ENCODE data around the gene ATP6V0E2. TPM values are rescaled to one million over a fixed set of nuclear protein-coding genes. Genes with fewer than 3 reads are reported as not detected.
"Not testable (repeated sequence)": the region's sequence is repeated elsewhere in the genome, so short reads cannot be mapped to it uniquely, and the experiment has no call there.

Gene ATP6V0E2
- total RNA-seq, 1 donor from 2014 or later = 27.1 TPM

- H3K36me3 Mint-ChIP-seq (ENCODE audit: unreplicated experiment) = no peaks in the 10 kb centered on the region
- H3K27me3 Mint-ChIP-seq (ENCODE audit: unreplicated experiment) = no peaks in the 10 kb centered on the region
These were observed 13.5 kb downstream of the ATP6V0E2 start for GRCh38 chr7:149887311-149887710.

DNA sequence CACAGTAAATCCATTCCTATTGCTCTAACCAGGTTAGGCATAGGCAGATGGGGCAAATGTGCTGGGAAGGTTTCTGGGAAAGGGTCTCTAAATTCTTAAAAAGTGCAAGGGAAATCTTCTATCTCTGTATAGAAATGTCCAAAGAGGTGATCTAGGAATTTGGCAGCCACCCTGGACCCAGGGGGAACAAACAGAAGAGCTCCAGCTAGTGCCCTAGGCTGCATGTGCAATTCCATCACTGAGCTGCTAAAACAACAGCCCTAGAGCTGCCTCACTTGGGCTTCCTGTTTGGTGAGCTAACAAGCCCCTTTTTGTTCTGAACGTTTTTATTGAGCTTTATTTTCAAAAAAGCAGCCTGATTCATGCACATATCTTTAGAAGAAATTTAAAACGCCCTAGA, 16.9 kb downstream of the ATP6V0E2 start:
- H3K27ac Mint-ChIP-seq (ENCODE audit: unreplicated experiment); H3K27me3 Mint-ChIP-seq (ENCODE audit: unreplicated experiment); H3K9me3 Mint-ChIP-seq (ENCODE audit: unreplicated experiment); DNase-seq (ENCODE audit: extremely low spot score, unreplicated experiment); H3K36me3 Mint-ChIP-seq (ENCODE audit: unreplicated experiment); H3K4me3 Mint-ChIP-seq (ENCODE audit: unreplicated experiment): not testable (repeated sequence)
- H3K4me1 Mint-ChIP-seq (ENCODE audit: unreplicated experiment) = peaks cover 23% of the 10 kb centered on the region

More at GRCh38 chr7:149887311-149887710, 13.5 kb downstream of the ATP6V0E2 start:
- Mint-ChIP-seq H3K9me3 (ENCODE audit: unreplicated experiment) (no peaks in the 10 kb centered on the region), H3K4me1 (ENCODE audit: unreplicated experiment) (peaks cover 53% of the 10 kb centered on the region), H3K27ac (ENCODE audit: unreplicated experiment) (no peak overlapping the region), H3K4me3 (ENCODE audit: unreplicated experiment) (no peak overlapping the region)
- TF ChIP-seq, protein P1, sequence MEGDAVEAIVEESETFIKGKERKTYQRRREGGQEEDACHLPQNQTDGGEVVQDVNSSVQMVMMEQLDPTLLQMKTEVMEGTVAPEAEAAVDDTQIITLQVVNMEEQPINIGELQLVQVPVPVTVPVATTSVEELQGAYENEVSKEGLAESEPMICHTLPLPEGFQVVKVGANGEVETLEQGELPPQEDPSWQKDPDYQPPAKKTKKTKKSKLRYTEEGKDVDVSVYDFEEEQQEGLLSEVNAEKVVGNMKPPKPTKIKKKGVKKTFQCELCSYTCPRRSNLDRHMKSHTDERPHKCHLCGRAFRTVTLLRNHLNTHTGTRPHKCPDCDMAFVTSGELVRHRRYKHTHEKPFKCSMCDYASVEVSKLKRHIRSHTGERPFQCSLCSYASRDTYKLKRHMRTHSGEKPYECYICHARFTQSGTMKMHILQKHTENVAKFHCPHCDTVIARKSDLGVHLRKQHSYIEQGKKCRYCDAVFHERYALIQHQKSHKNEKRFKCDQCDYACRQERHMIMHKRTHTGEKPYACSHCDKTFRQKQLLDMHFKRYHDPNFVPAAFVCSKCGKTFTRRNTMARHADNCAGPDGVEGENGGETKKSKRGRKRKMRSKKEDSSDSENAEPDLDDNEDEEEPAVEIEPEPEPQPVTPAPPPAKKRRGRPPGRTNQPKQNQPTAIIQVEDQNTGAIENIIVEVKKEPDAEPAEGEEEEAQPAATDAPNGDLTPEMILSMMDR (IDR thresholded peaks at IDR 0.05) = no peak
- DNase-seq (ENCODE audit: extremely low spot score, unreplicated experiment) = no peak

DNA sequence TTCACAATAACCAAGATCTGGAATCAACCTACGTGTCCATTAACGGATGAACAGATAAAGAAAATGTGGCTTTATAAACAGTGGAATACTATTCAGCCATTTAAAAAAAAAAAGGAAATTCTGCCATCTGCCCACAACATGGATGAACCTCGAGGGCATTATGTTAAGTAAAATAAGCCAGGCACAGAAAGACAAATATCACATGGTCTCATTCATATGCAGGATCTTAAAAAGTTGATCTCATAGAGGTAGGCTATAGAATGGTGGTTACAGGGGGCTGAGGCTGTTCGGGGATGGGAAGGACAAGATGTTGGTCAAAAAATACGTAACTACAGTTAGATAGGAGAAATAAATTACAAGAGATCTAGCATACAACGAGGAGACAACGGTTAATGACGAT, 21.2 kb downstream of the ATP6V0E2 start:
- H3K4me1 Mint-ChIP-seq (ENCODE audit: unreplicated experiment); H3K4me3 Mint-ChIP-seq (ENCODE audit: unreplicated experiment); H3K27ac Mint-ChIP-seq (ENCODE audit: unreplicated experiment); DNase-seq (ENCODE audit: extremely low spot score, unreplicated experiment); H3K27me3 Mint-ChIP-seq (ENCODE audit: unreplicated experiment); H3K9me3 Mint-ChIP-seq (ENCODE audit: unreplicated experiment); H3K36me3 Mint-ChIP-seq (ENCODE audit: unreplicated experiment): not testable (repeated sequence)

- not testable (repeated sequence) for H3K4me3 Mint-ChIP-seq (ENCODE audit: unreplicated experiment); H3K9me3 Mint-ChIP-seq (ENCODE audit: unreplicated experiment); DNase-seq (ENCODE audit: extremely low spot score, unreplicated experiment); H3K27ac Mint-ChIP-seq (ENCODE audit: unreplicated experiment); H3K36me3 Mint-ChIP-seq (ENCODE audit: unreplicated experiment); H3K27me3 Mint-ChIP-seq (ENCODE audit: unreplicated experiment)
- peaks cover 21% of the 10 kb centered on the region for H3K4me1 Mint-ChIP-seq (ENCODE audit: unreplicated experiment)
These were observed 34.1 kb downstream of the ATP6V0E2 start for GRCh38 chr7:149907776-149908376.

GRCh38 chr7:149910219-149910618, 36.5 kb downstream of the ATP6V0E2 start:
- not testable (repeated sequence) for H3K4me3 Mint-ChIP-seq (ENCODE audit: unreplicated experiment); H3K27me3 Mint-ChIP-seq (ENCODE audit: unreplicated experiment); H3K36me3 Mint-ChIP-seq (ENCODE audit: unreplicated experiment); DNase-seq (ENCODE audit: extremely low spot score, unreplicated experiment); H3K27ac Mint-ChIP-seq (ENCODE audit: unreplicated experiment); H3K9me3 Mint-ChIP-seq (ENCODE audit: unreplicated experiment)
- peaks cover 23% of the 10 kb centered on the region for H3K4me1 Mint-ChIP-seq (ENCODE audit: unreplicated experiment)

DNA sequence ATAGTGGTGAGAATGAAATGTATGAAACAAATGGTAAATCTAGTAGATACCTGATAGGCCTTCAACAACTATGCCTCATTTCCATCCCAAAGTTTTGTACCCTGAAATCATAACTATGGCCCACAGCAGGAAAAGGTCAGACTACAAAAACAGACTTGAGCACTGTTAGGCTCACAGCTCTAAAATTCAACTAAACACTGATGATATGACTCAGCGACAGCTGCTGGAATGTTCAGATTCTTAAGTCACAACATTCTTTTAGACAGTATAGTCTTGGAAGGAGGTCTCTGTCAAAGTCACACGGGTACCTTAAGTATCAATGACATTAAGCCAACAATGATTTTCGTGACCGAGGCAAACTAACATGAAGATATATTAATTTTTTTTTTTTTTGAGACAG, 38.4 kb downstream of the ATP6V0E2 start:
- H3K36me3 Mint-ChIP-seq (ENCODE audit: unreplicated experiment); H3K9me3 Mint-ChIP-seq (ENCODE audit: unreplicated experiment); DNase-seq (ENCODE audit: extremely low spot score, unreplicated experiment); H3K27me3 Mint-ChIP-seq (ENCODE audit: unreplicated experiment); H3K4me3 Mint-ChIP-seq (ENCODE audit: unreplicated experiment): not testable (repeated sequence)
- Mint-ChIP-seq H3K27ac (ENCODE audit: unreplicated experiment) (peak overlapping the region; percentile 60), H3K4me1 (ENCODE audit: unreplicated experiment) (peaks cover 20% of the 10 kb centered on the region)

DNA sequence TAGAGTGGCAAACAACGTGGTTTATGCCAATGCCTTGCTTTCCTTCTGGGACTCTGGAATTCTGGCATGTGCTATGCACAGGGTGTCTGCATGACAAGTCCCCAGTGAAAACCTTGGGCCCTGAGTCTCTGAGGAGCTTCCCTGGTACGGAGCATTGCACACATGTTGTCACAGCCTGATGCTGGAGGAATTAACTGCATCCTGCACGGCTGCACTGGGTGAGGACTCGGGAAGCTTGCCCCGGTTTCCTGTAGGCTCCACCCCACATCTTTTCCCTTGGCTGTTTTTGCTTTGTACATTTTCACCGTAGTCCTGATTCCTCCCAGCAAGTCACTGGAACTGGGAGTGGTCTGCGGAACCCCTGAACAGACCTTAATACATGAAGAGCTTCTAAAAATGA, 52.6 kb downstream of the ATP6V0E2 start:
- H3K4me3 Mint-ChIP-seq (ENCODE audit: unreplicated experiment); H3K36me3 Mint-ChIP-seq (ENCODE audit: unreplicated experiment); H3K27ac Mint-ChIP-seq (ENCODE audit: unreplicated experiment); H3K27me3 Mint-ChIP-seq (ENCODE audit: unreplicated experiment); DNase-seq (ENCODE audit: extremely low spot score, unreplicated experiment); H3K9me3 Mint-ChIP-seq (ENCODE audit: unreplicated experiment): not testable (repeated sequence)
- peaks cover 13% of the 10 kb centered on the region for H3K4me1 Mint-ChIP-seq (ENCODE audit: unreplicated experiment)

Other genes with a start within 250 kb of the ATP6V0E2 start
- gene ZNF467, start 100.4 kb upstream of the ATP6V0E2 start, total RNA-seq = 3.4 and 4.4 TPM in 2 replicates
- 25.3 and 28.6 TPM in 2 replicates for gene ZNF862, start 35.6 kb upstream of the ATP6V0E2 start, total RNA-seq

Data from osteocyte (in vitro differentiated cells).